HG03196 (cell line): ENCODE results near the gene GRID1.
"Not testable (repeated sequence)": the region's sequence is repeated elsewhere in the genome, so short reads cannot be mapped to it uniquely, and the experiment has no call there.

ENCODE experiments used
- ATAC-seq: cut with Tn5 transposase; IDR thresholded peaks from one replicate; pipeline ENCODE4 v1.9.1; 2021; ENCODE audit not compliant: unreplicated experiment

The GRID1 gene

DNA sequence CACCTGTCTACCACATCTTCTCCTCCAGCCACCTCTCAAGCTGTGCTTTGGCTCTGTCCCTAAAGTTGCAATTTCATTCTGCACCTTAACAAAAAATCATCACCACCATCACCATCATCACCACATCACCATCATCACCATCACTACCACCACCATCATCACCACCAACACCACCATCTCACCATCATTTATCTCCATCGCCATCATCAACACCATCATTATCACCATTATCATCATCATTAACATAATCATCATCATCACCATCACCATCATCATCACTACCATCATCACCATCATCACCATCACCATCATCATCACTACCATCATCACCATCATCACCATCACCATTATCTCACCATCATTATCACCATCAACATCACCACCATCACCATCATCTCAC, 245.4 kb downstream of the GRID1 start:
- no peak for ATAC-seq

GRCh38 chr10:86117051-86117450, 249.5 kb downstream of the GRID1 start:
- ATAC-seq, result no peak

- ATAC-seq, result no peak
Observed at GRCh38 chr10:86113983-86114382, 252.6 kb downstream of the GRID1 start.

DNA sequence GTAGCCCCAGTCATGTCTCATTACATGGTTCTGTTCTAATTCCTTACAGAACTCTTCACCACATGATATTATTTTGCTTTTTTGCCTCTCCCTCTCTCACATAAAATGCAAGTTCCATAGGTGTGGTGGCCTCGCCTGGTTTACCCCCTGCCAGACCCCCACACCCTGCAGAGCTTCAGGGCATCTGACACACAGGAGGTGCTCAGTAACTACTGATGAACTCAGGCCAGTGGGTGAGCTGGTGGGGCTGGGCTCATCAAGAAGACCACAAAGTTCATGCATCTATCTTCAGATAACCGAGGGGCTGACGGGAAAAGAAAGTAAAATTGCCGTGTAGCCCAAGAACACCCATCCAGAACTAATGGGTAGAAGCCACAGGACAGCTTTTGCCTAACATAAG, 253.1 kb downstream of the GRID1 start:
- no peak for ATAC-seq

GRCh38 chr10:86113044-86113443, 253.6 kb downstream of the GRID1 start:
- no peak for ATAC-seq

DNA sequence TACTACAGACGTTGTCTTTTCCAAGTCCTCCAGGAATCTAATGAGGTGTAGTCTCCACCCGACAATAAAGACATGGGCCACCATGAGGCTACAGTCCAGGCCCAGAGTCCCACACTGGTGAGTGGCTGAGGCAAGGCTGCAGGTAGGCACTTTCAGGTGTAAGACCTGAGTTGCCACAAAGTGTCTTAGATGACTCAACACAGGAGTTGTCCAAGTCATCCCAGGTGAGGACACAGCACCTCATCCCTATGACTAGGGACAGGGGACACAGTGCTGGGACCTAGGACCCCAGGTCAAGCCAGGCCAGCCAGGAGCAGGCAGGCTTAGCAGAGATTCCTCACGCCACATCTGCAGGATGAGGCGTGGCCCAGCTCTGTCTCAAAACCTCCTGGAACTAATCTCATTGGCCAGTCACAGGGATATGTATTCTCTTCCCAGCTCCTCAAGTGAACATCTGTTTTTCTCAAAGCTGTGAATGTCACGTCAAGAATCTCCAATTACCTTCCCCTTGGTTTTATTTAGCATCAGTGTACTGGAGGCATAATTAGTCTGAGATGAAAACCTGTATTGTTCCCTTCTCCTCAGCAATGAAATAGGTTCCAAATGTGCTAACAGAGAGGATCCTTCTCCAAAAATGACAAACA, 254.6 kb downstream of the GRID1 start:
- no peak for ATAC-seq

- no peak for ATAC-seq
Observed at GRCh38 chr10:86110156-86110786, 256.3 kb downstream of the GRID1 start.

GRCh38 chr10:86109421-86109820, 257.2 kb downstream of the GRID1 start:
- ATAC-seq, result no peak

GRCh38 chr10:86108696-86109095, 257.9 kb downstream of the GRID1 start:
- no peak for ATAC-seq

- not testable (repeated sequence) for ATAC-seq
Observed at GRCh38 chr10:86107611-86108310, 258.8 kb downstream of the GRID1 start.

- no peak for ATAC-seq
Observed at GRCh38 chr10:86107131-86107530, 259.5 kb downstream of the GRID1 start.

DNA sequence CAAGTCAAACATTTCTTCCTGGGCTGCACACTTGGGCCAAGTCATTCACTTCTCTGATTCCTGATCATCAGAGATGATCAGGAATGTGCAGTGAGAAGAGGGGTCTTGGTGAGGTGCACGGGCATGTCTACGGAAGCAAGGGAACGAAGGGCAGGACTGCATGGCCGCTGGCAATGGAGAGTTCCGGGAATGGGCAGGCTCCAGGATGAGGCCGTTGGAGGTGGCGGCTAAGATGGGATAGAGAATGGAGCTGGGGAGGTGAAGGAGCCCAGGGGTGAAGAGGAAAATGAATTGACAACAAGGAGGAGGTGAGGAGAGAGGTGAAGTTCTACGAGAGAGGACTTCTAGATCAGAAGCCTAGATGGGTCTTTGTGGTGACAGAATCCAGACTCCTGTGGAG, 260.0 kb downstream of the GRID1 start:
- no peak for ATAC-seq

GRCh38 chr10:86105640-86106039, 261.0 kb downstream of the GRID1 start:
- ATAC-seq, result no peak

DNA sequence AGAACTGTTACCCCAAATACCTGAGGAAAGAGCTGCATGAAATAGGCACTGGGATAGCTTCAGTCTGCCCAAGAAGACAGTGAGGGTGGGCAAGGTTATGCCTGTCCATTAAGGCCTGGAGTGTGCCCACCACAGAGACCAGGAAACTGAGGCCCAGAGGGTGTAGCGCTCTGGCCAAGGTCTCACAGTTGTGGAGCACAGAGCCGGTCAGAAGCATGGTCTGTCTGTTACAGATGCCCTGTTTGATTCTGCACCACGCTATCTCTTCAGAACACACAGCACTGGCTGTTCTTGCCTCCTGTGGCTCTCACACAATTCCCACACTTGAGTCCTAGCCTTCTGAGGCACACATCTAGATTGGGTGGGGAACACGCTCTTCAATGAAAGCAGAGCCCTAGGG, 261.4 kb downstream of the GRID1 start:
- no peak for ATAC-seq

GRCh38 chr10:86104611-86105145, 261.9 kb downstream of the GRID1 start:
- no peak for ATAC-seq

DNA sequence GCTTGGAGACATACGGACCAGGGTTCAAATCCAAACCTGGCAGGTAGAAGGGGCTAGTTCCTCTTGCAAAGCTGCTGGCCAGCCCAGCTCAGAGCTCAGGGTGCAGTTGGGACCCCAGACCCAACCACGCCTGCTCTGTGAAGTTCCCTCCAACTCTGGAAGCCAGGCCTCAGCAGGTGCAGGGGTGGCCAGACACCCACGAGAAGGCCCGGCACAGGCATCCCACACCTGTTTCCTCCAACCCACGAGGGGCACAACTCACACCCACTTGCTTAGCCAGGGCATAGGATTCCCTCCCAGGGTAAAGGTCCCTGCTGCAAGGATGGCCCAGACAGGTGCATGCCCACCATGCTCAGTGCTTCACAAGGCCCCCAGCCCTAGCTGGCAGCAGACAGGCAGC, 262.4 kb downstream of the GRID1 start:
- ATAC-seq, result no peak

- ATAC-seq, result no peak
Observed at GRCh38 chr10:86103391-86104101, 263.0 kb downstream of the GRID1 start.

DNA sequence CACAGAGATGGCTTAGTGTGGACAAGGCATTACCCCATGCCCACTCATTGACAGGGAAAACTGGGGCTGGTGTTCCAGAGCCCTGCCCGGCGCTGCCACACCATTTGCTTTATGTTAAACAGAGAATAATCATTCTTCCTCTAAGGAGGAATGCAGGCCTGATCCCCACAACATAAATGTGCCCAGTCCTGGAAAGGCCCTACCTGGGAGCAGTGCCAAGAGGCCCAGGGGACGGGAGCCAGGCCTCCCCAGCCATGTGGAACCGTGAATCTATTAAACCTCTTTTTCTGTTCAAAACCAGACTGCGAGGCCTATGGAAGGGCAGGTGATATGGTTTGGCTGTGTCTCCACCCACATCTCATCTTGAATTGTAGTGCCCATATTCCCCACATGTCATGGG, 264.1 kb downstream of the GRID1 start:
- no peak for ATAC-seq

DNA sequence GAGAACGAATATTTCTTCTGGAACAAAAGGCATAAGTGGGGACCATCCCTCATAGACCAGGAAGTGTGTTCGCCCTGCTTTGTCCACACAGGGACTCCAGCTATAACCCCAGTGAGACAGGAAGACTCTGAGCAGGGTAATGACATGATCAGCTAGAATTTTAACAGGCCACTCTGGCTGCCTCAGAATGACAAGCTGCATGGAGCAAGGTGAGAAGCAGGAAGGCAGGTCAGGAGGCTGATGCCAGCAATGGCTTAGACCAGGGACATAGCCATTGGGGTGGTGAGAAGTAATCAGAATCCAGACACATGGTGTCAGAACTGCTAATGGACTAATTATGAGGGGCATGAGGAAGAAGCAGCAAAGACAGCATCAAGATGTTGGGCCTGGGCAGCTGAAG, 264.6 kb downstream of the GRID1 start:
- ATAC-seq, result no peak

GRCh38 chr10:86100581-86101061, 266.0 kb downstream of the GRID1 start:
- ATAC-seq, result peak; percentile 70
